Ovary (tissue), 1 donor: ENCODE results near the gene NUP35.

ENCODE experiments used
- EP300 ChIP-seq: sonication (generic); formaldehyde crosslinking; IDR thresholded peaks from one replicate; pipeline ENCODE4 v1.6.1; 2017; ENCODE audit warnings: antibody characterized with exemption
- POLR2A ChIP-seq: fragments of 450-650 bp; IDR thresholded peaks from one replicate; pipeline ENCODE4 v1.6.1; 2017; ENCODE audit warnings: antibody characterized with exemption, mild to moderate bottlenecking, moderate library complexity

GRCh38 chr2:183186766-183187165 is 62.5 kb downstream of the NUP35 start:
- TF ChIP-seq EP300: no peak
- TF ChIP-seq POLR2A: no peak
